SK-N-SH treated with all-trans-retinoic acid at 6 μM for 48 hours (cell line): ENCODE measurements around the gene ECD.
"Not testable (repeated sequence)": the region's sequence is repeated elsewhere in the genome, so short reads cannot be mapped to it uniquely, and the experiment has no call there.

Experiments used
- ISL1 ChIP-seq: fragments of 250-450 bp; sonication (Bioruptor Pico); IDR thresholded peaks from 2 replicates; pipeline ENCODE4 v2.1.2; 2022; ENCODE audit warnings: mild to moderate bottlenecking, moderate library complexity
- ZNF8 ChIP-seq: fragments of 450-650 bp; formaldehyde crosslinking; IDR thresholded peaks from 2 replicates; pipeline ENCODE4 v1.5.0; 2020; ENCODE audit warnings: mild to moderate bottlenecking, moderate library complexity
- TF ChIP-seq, protein P1 (sequence below): fragments of 250-450 bp; sonication (Bioruptor Pico); IDR thresholded peaks from 2 replicates; pipeline ENCODE4 v1.8.0; 2020; ENCODE audit warnings: mild to moderate bottlenecking, moderate library complexity, borderline replicate concordance

DNA sequence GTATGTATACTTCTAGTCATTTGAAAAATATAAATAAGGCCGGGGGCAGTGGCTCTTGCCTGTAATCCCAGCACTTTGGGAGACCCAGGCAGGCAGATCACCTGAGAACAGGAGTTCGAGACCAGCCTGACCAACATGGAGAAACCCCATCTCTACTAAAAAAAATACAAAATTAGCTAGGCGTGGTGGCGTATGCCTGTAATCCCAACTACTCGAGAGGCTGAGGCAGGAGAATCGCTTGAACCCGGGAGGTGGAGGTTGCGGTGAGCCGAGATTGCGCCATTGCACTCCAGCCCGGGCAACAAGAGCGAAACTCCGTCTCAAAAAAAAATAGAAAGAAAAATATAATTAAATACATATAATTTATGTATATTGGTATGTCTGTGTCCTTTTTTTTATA, 55.8 kb downstream of the ECD start:
- not testable (repeated sequence) for TF ChIP-seq ISL1, ZNF8 (CRISPR knock-in tag)
- TF ChIP-seq, protein P1, sequence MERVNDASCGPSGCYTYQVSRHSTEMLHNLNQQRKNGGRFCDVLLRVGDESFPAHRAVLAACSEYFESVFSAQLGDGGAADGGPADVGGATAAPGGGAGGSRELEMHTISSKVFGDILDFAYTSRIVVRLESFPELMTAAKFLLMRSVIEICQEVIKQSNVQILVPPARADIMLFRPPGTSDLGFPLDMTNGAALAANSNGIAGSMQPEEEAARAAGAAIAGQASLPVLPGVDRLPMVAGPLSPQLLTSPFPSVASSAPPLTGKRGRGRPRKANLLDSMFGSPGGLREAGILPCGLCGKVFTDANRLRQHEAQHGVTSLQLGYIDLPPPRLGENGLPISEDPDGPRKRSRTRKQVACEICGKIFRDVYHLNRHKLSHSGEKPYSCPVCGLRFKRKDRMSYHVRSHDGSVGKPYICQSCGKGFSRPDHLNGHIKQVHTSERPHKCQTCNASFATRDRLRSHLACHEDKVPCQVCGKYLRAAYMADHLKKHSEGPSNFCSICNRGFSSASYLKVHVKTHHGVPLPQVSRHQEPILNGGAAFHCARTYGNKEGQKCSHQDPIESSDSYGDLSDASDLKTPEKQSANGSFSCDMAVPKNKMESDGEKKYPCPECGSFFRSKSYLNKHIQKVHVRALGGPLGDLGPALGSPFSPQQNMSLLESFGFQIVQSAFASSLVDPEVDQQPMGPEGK (CRISPR knock-in tag): not testable (repeated sequence)
